SW480 (cell line): Measurements from ENCODE around the gene DAW1.

ENCODE experiments used
- DNase-seq: peaks from one replicate; pipeline ENCODE4 v3.0.0-alpha.2; 2016; ENCODE audit warnings: low spot score

Gene DAW1, protein sequence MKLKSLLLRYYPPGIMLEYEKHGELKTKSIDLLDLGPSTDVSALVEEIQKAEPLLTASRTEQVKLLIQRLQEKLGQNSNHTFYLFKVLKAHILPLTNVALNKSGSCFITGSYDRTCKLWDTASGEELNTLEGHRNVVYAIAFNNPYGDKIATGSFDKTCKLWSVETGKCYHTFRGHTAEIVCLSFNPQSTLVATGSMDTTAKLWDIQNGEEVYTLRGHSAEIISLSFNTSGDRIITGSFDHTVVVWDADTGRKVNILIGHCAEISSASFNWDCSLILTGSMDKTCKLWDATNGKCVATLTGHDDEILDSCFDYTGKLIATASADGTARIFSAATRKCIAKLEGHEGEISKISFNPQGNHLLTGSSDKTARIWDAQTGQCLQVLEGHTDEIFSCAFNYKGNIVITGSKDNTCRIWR

GRCh38 chr2:227871375-227871791 is at the start of gene DAW1:
Gene DAW1, plus strand, starts transcription at chr2:227871631. Its CDS starts 59 bp downstream, at chr2:227871690.
- peak; percentile 11 for DNase-seq

GRCh38 chr2:227822416-227823003 is 48.9 kb upstream of the DAW1 start:
- DNase-seq, result peak; percentile 29

- DNase-seq, result no peak
These were observed 47.5 kb upstream of the DAW1 start for GRCh38 chr2:227823922-227824321.

DNA sequence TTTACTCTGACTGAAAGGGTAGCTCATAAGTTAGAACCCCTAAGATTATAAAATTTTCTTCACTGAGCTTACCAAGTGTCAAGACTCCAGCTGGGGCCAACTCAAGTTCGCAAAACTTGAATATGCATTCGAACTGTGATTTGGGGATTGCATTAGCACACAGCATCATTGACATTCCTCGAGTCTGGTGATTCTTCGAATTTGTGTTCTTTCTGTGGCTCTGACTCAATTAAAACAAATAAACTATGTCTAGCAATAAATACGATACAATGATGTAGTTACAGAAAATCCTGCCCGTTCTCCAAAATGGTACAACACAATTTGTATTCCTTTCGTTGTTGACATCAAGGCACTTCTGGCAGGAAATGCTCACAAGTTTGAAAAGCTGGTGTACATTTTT is 46.7 kb upstream of the DAW1 start:
- no peak for DNase-seq

- DNase-seq, result no peak
These were observed 45.4 kb upstream of the DAW1 start for GRCh38 chr2:227826019-227826521.

DNA sequence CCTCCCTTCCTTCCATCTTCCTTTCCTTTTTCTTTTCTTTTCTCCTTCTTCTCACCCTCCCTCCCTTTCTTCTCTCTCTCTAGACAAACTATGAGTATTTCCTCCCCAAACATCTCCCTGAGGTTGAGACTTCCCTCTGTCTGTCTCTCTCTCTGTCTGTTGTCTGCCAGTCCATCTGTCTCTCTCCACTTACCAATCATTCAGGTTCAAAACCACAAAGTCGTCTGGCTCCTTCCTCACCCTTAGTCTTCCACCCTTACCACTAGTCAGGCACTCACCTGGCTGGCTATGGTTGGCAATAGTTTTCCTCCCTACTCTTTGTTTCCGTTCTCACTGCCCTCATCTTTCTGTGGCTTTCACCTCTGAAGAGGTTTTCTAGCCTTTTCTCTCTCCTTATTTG is 44.9 kb upstream of the DAW1 start:
- no peak for DNase-seq

- DNase-seq, result no peak
These were observed 44.3 kb upstream of the DAW1 start for GRCh38 chr2:227827143-227827542.

DNA sequence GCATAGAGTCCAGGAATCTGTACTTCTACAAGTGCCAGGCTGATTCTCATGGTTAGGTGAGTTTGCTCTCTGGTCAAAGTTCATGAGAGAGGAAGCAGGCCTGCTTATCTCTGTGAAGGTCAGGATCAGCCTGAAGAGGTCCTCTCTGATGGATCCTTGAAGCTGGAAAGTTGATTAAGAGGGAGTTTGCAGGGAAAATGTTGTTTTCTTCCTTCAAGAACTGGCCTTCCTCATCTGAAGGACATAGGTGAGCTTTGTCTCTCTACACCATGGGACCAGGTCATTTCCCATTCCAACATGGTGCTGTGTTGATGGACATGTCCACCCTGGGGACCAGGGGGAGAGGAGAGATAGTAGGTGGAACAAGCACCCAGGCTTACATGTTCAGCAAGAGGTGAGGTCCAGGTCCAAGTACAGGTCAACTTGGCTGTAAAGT is 42.9 kb upstream of the DAW1 start:
- no peak for DNase-seq

GRCh38 chr2:227829337-227829736 is 42.1 kb upstream of the DAW1 start:
- no peak for DNase-seq

DNA sequence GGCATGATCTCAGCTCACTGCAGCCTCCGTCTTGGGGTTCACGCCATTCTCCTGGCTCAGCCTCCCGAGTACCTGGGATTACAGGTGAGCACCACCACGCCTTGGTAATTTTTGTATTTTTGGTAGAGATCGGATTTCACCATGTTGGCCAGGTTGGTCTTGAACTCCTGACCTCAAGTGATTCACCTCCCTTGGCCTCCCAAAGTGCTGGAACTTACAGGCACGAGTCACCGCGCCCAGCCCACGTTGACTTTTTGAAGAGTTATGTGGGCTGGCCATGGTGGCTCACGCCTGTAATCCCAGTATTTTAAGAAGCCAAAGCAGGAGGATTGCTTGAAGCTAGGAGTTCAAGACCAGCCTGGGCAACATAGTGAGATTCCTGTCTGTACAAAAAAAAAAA is 37.0 kb upstream of the DAW1 start:
- no peak for DNase-seq

- no peak for DNase-seq
These were observed 36.3 kb upstream of the DAW1 start for GRCh38 chr2:227834916-227835650.

DNA sequence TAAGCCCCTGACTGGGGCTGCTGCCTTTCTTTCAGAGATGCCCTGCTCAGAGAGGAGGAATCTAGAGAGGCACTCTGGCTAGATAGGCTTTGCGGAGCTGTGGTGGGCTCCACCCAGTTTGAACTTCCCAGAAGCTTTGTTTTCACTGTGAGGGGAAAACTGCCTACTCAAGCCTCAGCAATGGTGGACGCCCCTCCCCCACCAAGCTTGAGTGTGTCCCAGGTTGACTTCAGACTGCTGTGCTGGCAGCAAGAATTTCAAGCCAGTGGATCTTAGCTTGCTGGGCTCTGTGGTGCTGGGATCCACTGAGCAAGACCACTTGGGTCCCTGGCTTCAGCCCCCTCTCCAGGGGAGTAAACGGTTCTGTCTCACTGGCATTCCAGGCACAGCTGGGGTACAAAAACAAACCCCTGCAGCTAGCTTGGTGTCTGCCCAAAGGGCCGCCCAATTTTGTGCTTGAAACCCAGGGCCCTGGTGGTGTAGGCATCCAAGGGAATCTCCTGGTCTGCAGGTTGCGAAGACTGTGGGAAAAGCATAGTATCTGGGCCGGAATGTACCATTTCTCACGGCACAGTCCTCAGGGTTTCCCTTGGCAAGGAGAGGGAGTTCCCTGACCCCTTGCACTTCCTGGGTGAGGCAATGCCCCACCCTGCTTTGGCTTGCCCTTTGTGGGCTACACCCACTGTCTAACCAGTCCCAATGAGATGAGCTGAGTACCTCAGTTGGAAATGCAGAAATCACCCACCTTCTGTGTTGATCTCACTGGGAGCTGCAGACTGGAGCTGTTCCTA is 31.9 kb upstream of the DAW1 start:
- peak; percentile 39 for DNase-seq

GRCh38 chr2:227846831-227847230 is 24.6 kb upstream of the DAW1 start:
- DNase-seq, result no peak

DNA sequence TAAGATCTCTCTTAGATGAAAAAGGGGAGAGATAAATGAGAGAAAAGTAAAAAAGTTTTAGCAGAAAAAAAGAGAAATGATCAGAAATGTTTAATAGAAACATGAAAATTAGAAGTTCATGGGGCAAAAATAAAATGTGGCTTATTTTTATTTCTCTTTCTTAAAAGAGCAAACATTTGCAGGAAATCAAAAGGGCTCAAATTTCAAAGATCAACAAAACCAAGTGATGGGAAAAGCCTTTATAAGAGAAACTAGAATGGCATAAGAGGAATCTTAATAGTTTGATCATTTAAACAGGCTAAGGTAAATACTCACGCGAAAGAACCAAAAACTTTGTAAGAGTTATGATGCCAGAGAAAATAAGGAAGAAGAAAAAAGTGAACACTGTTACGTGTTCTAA is 23.3 kb upstream of the DAW1 start:
- no peak for DNase-seq

DNA sequence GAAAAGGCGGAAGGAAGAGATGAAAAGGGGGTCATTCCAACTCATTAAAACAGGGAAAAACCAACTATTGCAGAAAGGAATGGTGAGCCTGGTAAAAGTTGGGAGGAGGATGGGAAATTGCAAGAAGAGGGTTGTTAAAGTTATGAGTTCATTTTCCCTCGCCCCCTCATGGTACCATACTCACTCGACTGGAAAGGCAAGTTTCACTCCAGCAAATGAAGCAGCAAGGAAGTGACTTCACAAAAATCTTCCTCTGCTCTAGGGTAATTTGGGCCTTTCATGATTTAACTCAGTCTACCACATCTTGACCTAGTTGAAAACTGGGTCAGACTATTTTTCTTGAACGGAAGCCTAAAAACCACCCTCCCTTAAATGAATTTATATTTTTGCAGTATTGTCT is 22.8 kb upstream of the DAW1 start:
- no peak for DNase-seq

GRCh38 chr2:227849906-227850305 is 21.5 kb upstream of the DAW1 start:
- no peak for DNase-seq

- no peak for DNase-seq
These were observed 18.2 kb upstream of the DAW1 start for GRCh38 chr2:227853204-227853629.

DNA sequence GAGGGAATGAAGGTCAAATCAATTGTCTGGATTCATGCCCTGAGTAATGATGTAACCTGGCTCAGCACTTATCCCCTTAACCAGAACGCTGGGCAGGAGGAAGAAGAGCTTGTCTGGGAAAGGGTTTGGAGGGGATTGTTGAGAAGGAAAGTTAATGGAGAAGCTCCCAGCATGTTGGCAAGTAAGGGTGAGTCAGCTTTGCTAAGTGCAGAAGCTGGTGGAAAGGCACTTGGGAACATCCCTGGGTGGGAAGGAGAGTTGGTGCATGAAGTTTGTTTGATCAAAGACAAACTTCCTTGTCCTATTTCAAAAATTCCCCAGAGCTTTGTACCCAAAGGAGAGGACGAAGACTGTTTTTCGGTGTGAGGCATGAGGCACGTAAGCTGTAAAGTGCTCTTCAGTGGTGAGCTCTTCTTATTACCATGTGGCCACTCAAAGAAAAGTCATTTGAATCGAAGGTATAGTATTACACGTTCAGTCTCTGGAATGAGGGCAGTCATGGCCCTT is 17.6 kb upstream of the DAW1 start:
- no peak for DNase-seq

DNA sequence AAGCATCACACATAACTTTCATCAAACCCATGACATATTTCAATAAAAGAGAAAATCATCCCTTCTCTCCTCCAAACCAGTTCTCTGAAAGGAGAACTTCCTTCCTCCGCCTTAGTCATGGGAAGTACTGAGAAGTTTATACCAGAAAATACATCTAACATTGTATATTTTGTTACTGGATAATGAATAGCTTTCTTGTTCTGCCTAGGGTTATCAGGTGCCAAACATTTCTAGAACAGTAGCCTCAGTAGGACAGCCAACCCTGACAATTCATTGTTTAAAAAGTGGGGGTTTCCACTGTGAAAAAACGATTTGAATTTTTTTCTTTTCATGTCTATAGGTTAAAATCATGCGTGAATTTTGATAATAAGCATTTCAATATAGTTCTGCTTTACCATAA is 16.0 kb upstream of the DAW1 start:
- DNase-seq, result no peak

DNA sequence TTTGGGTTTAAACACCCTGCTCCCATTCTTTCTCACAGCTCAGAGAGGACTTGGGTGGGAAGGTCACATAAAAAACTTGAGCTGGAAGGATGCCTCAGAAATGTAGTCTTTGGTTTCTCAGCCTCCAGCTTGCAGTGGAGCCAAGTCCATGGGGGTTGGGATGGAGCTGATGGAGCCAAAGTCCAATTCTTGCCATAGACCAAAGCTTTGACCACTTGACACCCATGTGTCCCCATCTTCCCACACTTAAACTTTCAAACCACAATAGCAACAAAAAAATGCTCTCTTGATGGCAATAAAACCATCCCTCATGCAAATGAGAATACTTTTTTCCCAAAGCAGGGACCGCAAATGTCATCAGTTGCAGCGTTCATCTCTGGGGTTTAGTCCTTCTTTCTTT is 14.7 kb upstream of the DAW1 start:
- DNase-seq, result peak; percentile 48

- no peak for DNase-seq
These were observed 11.2 kb upstream of the DAW1 start for GRCh38 chr2:227860221-227860641.

DNA sequence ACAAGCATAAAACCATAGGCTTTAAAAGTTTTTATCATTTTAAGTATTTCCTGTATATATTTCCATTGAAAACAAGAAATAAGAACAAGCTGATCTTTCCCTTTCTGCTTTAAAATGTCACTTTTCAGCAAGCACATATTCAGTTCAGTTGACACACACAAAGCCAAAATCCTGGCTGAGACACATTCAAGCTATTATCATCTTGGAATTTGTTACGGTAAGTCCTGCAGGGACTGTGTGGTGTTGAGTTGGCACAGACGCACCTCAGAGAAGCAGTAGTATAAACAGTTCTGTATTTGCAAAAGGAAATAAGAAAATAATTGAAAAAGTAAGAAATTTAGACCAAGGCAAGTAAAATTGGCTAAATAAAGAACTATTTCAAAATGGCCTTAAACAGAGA is 10.4 kb upstream of the DAW1 start:
- no peak for DNase-seq
